Astrocyte (in vitro differentiated cells and primary cell): Measurements from ENCODE around the gene TRIM58.

Experiments
- EZH2 ChIP-seq: IDR thresholded peaks from 2 replicates; pipeline ENCODE4 v1.6.1; 2012; ENCODE audit warnings: mild to moderate bottlenecking, low read length, inconsistent platforms; ENCODE audit not compliant: insufficient read depth
- TF ChIP-seq, protein P1 (sequence below): IDR thresholded peaks from 2 replicates; pipeline ENCODE4 v1.5.1; 2011; ENCODE audit warnings: low read depth, mild to moderate bottlenecking, inconsistent platforms, low read length, moderate library complexity; ENCODE audit not compliant: insufficient read depth

DNA sequence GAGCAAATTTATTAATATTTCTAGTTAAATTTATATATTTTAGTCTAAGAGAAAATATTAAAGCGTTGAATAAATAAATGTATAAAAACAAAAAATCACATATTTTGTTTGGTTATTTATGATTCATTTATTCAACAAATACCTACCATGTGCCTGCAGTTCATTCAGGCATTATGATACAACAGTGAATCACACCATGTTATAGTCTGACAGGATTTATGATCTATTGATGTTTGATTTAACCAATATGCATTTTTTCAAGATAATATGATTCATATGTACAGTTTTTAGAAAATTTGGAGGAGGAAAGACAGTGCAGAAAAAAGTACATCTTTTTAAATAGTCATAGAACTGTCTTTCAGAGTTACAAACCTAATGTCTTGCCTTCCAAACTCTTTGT, 7.4 kb upstream of the TRIM58 start:
- TF ChIP-seq, protein P1, sequence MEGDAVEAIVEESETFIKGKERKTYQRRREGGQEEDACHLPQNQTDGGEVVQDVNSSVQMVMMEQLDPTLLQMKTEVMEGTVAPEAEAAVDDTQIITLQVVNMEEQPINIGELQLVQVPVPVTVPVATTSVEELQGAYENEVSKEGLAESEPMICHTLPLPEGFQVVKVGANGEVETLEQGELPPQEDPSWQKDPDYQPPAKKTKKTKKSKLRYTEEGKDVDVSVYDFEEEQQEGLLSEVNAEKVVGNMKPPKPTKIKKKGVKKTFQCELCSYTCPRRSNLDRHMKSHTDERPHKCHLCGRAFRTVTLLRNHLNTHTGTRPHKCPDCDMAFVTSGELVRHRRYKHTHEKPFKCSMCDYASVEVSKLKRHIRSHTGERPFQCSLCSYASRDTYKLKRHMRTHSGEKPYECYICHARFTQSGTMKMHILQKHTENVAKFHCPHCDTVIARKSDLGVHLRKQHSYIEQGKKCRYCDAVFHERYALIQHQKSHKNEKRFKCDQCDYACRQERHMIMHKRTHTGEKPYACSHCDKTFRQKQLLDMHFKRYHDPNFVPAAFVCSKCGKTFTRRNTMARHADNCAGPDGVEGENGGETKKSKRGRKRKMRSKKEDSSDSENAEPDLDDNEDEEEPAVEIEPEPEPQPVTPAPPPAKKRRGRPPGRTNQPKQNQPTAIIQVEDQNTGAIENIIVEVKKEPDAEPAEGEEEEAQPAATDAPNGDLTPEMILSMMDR, result no peak
- no peak for TF ChIP-seq EZH2
